GM21447 (cell line): ENCODE results near the gene TMEM92.
"Not testable (repeated sequence)": the region's sequence is repeated elsewhere in the genome, so short reads cannot be mapped to it uniquely, and the experiment has no call there.

ENCODE experiments used
- ATAC-seq: cut with Tn5 transposase; IDR thresholded peaks from one replicate; pipeline ENCODE4 v1.9.1; 2021; ENCODE audit not compliant: unreplicated experiment

Gene TMEM92

DNA sequence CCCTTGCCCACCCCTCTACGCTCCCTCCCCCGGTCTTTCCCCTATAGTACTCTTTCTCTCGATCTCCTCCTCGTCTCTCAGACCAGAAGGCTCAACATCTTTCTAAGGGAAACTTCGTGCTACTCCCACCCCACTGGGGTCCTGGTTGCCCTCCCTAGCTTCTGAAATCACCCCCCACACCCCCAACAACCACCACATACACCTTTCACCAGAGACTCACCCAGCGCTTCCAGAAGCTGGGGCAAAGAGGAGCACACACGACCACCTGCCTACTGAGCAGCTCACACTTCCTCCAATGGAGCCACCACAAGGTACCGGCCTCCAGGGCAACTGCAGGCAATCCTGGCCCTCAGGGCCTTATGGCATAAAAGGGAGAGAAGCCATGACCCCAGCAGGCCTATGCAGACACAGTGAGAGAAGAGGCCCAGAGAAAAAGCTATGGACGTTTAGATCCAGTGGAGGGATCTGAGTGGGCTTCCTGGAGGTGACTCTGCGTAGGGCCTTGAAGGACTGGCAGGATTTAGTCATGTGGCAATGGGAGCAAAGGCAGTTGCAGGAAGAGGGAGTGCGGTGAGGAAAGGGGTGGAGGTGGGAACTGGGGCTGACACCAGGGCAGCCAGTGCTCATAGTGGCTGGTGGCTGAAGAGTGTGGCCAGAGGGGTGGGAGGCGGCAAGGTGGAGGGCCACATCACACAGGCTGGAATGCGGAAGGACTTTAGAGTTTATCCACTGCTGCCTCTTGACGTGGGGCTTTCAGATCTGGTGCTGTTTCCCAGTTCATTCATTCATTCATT is 12.1 kb upstream of the TMEM92 start:
- no peak for ATAC-seq

- no peak for ATAC-seq
These were observed 10.7 kb upstream of the TMEM92 start for GRCh38 chr17:50263331-50264262.

DNA sequence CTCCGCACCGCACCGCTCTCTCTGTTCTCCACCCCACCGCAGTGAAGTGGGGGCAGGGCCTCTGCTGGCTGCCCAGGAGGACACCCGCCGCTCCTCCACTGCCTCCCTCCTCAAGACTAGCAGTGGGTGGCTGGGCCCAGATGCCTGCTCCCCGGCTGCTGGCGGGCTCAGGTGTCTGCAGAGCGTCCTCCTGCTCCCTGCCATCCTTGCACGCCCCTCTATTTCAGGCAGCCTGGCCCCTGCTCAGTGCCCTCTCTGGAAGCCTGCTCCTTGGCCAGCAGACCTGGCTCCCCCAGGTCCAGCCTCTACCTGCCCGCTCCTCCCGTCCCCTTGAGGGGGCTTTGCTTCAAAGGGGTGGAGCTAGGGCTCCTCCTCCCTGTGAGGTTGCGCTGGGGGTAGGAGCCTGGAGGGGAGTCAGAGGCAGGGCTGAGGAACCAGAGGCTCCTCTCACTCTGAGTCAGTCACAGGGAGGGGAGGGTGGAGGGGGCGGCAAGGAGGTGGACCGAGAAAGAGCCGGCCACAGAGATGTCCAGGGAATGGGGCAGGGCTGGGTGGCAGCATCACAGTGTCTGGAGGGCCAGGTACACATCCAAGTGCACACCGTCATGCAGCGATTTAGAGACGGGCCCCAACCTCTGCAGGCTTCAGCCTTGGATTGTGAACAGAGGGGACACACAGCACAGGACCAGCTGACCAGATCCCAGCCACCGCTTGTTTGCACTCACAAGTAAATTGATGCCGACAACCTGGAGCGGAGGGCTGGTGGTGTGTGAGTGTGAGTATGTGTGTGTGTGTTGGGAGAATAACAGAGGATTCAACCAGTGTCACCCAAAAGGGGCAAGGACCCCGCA is 9.8 kb upstream of the TMEM92 start:
- no peak for ATAC-seq

GRCh38 chr17:50265212-50265611 is 9.1 kb upstream of the TMEM92 start:
- ATAC-seq = no peak

- no peak for ATAC-seq
These were observed 8.5 kb upstream of the TMEM92 start for GRCh38 chr17:50265690-50266315.

DNA sequence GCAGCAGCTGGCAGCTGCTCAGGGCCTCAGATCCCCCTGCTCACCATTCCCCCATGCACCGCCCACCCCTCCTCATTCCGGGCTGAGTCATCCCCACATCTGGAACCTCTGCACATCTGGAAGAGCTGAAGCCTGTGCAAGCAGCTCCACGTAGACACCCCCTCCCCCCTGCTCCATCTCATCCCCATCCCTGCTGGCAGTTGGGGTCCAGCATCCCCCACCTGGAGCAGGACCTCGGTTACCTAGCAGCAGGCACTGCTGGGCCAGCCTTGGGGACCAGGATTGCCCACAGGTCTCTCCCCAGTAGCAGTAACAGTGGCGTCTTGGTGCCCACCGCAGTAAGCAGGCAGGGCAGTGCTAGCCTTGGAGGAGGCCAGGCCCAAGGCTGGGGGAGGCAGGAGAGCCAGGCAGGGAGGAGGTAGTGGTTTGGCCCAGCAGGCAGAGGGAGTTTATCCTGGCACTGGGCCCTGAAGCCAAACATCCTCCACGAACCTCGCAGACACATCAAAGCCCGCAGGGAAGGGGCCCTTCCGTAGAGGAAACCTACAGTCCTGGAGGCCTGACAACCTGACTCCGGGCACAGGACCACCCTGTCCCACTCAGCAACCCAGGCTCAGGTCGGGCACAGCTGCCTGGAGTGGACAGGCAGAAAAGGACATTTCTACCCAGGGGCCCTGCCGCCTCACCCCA is 7.7 kb upstream of the TMEM92 start:
- no peak for ATAC-seq

- ATAC-seq = no peak
These were observed 7.0 kb upstream of the TMEM92 start for GRCh38 chr17:50267074-50267841.

DNA sequence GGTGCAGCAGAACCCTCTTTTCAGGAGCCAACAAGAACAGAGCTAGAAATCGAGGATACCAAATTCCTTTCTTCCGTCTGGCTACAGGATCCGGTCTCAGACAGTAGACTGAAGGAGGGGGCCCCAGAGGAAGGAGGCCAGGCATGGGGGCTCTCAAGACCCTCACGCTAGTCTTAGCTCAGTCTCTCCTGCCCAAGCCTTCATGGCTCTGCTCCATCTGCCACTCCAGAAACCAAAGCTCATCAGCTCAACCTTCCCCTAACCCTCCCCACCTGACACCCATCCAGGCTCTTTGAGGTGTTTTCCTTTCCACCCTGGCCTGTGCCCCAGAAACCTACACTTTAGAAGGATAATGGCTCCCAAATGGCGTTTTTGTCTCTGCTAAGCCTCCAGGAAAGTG is 6.2 kb upstream of the TMEM92 start:
- ATAC-seq = no peak

DNA sequence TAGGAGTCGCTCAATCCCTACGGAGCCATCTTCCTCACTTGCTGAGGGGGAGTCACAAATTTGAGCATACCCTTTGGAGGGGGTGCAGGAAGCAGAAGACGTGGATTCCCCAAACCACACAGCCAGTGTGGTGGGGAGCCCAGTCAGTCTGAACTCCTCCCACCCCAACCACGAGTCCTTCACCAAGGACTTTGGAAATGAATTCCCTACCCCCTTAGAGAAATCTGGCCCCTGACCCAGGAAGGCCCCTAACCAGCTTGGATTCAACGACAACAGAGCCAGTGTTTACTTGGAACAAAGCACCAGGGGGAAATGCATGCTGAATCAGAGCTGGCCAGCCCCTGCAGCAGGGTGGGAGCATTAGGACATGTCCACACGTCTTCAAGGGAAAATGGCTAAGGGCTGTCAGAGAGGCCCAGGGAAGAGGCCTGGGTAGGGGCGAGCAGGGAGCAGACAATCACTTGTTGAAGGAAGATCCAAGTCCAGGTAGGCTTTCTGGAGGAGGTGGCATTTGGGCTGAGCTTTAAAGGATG is 5.5 kb upstream of the TMEM92 start:
- ATAC-seq = no peak

DNA sequence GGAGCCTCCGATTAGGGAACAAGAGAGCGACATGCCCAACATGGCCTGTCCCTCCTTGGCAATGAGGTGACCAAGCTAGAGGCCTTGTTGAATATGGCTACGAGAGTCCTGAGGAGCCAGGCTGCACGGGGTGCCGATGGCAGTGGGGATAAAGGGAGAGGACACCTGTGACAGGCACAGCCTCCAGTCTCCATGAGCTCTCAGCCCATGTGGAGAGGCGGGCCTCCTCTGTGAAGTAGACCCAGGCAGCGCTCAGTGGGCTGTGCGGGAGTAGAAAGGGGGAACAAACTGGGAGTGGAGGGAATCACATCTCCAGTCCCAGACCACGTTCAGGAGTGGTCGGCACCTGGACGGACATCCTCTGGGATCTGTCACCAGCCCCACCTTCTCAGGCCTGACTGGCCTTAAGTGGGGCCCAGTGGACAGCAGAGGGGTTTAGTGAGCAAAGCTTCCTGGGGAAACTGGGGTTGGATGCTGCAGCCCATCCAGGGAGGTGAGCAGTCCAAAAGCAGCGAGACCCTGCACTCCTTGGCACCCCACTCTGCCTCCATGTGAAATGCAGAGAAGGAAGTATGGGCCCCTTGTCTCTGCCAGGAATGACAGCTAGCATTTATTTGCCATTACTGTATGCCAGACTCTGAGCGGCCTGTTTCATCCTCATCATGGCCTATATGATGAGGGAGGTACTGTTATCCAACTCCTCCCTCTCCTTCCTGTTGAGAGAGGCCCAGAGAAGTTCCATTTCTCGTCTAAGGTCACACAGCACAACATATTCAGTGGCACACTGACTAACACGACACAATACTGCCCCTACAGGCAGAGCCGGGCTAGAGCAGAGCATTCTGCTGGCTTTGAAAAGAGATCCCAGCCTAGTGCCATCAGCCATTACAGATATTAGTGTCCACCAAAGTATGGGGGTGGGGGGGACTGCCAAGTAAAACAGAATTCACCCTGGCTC is 4.5 kb upstream of the TMEM92 start:
- no peak for ATAC-seq

DNA sequence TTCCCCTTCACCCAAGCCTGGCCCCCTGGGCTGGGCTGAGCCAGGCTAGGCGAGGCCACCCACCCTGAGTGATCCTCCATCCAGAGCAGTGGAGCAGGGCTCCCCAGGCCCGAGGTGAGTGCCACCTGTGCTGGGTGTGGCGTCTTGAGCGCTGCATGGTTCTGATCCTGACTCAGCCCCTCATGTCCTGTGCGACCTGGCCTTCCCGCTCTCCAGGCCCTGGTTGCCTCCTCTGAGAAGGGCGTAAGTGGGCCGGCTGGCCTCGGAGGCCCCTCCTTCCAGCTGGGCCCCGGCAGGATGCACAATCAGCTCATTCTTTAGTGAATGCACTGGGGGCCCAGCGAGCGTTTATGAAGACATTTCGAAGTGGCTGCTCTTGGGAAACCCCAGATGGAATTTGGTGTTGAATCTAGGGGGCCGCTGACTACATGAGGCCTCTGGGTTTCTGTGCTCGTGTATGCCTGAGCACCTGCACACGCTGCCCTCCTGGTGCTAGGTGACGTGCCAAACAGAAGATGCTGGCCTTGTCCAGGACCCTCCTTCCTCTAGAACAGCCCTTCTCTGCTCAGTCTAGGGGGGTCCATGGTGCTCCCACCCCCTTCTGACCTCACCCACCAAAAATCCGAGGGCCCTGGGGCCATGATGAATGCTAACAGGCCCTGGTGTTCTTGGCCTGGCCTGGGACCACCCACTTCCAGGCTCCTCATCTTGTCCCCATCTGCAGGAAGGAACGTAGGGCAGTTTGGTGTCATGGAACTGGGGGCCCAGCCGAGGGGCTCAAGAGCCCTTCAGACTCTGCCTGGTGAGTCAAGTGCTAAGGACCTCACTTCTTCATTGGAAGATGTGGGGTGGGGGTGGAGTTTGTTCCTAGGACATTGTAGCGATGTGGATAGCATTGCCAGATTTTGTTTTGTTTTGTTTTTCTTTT is 3.6 kb upstream of the TMEM92 start:
- ATAC-seq = no peak

DNA sequence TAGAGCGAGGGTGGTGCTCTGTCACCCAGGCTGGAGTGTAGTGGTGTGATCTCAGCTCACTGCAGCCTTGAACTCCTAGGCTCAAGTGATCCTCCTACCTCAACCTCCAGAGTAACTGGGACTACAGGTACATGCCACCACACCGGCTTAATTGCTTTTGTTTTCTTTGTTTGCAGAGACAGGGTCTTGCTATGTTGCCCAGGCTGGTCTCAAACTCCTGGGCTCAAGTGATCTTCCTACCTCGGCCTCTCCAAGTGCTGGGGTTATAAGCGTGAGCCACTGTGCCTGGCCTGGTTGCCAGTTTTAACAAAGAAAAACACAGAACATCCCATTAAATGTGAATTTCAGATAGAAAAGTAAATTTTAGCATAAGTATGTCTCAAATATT is 2.9 kb upstream of the TMEM92 start:
- ATAC-seq = not testable (repeated sequence)

- no peak for ATAC-seq
These were observed 2.0 kb upstream of the TMEM92 start for GRCh38 chr17:50272246-50272645.

DNA sequence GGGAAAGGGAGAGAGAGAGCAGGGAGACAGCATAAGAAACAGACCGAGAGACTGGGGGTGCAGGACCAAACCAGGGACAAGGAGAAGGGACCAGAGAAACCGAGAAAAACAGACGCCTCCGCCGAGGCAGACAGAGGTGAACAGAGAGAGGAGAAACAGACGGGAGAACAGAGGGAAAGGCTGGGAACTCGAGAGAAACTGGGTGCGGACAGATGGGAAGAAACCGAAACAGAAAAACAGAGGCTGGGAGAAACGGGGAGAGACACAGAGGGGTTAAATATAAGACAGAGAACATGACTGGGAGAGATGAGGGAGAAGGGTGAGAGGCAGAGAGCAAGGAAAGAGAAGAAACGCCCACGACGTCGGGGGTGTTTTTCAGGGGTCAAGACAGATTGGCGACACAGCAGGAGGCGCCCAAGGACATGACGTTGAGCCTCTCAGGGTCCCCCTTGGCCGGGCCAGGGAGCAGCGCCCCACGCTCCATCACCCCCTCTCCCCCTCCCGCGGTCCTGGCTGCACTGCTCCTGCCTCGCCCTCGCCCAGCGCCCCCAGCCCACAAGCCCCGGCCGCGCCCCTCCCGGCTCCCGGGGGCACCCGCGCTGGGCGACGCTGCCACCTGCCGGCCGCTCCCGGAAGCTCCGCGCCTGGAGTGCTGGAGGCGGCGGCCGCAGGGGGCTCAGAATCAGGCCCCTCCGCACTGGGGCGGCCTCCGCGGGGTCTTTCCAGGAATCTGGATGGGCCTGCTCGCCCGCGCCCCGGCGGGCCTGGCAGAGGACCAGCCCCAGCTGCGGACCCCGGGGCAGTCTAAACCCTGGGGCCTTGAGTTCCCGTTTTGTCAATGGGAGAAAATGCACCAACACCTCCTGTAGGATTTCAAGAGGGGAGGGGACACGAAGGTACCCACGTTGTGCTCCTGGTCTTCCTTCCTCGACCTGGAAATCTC is 1.3 kb upstream of the TMEM92 start:
- no peak for ATAC-seq

GRCh38 chr17:50273654-50274040 is 619 bp upstream of the TMEM92 start:
- ATAC-seq = no peak

GRCh38 chr17:50274897-50275221 is 593 bp downstream of the TMEM92 start:
- no peak for ATAC-seq
